ENCODE data around the gene MDFIC.

Gene MDFIC

DNA sequence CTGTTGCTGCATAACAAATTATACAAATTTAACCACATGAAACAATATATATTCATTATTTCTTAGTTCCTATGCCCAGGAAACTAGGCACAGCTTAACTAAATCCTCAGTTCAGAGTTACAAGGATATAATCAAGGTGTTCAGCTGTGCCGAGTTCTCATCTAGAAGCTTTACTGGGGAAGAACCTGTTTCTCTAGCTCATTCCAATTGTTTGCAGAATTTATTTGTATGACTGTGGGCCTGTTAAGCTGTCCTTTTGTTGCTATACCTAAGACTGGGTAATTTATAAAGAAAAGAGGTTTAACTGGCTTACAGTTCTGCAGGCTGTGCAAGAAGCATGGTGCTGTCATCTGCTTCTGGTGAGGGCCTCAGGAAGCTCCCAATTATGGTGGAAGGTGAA is 21.8 kb upstream of the MDFIC start:
- H4K20me1 ChIP-seq: no peaks in the 10 kb centered on the region
- TF ChIP-seq Cebpa-rat (IDR thresholded peaks at IDR 0.05): no peak
- no peaks in the 10 kb centered on the region for H3K9me3 ChIP-seq (replicated peaks in 1 of 11)
- no peak overlapping the region for H3K27ac ChIP-seq
- H3K4me2 ChIP-seq: no peak overlapping the region
- H3K4me3 ChIP-seq: no peak overlapping the region
- H3K9ac ChIP-seq: no peak overlapping the region
- no peaks in the 10 kb centered on the region for H3K36me3 ChIP-seq
- H3K4me1 ChIP-seq: no peaks in the 10 kb centered on the region
- no peaks in the 10 kb centered on the region for H3K27me3 ChIP-seq

DNA sequence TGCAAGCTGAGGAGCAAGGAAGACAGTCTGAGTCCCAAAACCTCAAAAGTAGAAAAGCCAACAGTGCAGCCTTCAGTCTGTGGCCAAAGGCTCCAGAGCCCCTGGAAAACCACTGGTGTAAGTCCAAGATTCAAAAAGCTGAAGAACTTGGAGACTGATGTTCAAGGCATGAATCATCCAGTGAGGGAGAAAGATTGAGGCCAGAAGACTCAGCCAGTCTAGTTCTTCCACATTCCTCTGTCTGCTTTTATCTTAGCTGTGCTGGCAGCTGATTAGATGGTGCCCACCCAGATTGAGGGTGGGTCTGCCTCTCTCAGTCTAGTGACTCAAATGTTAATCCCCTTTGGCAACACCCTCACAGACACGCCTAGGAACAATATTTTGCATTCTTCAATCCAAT is 20.1 kb upstream of the MDFIC start:
- H4K20me1 ChIP-seq: no peaks in the 10 kb centered on the region
- no peaks in the 10 kb centered on the region for H3K36me3 ChIP-seq
- no peak overlapping the region for H3K27ac ChIP-seq
- no peaks in the 10 kb centered on the region for H3K9me3 ChIP-seq (replicated peaks in 1 of 11)
- H3K9ac ChIP-seq: no peak overlapping the region
- no peak for TF ChIP-seq Cebpa-rat (IDR thresholded peaks at IDR 0.05)
- H3K27me3 ChIP-seq: no peaks in the 10 kb centered on the region
- no peak overlapping the region for H3K4me2 ChIP-seq
- no peak overlapping the region for H3K4me3 ChIP-seq
- no peaks in the 10 kb centered on the region for H3K4me1 ChIP-seq

- Histone ChIP-seq H3K9ac (no peak overlapping the region), H3K36me3 (no peaks in the 10 kb centered on the region), H3K4me3 (no peak overlapping the region), H3K4me1 (no peaks in the 10 kb centered on the region), H3K9me3 (replicated peaks in 1 of 11) (no peaks in the 10 kb centered on the region), H4K20me1 (no peaks in the 10 kb centered on the region), H3K27ac (no peak overlapping the region), H3K27me3 (no peaks in the 10 kb centered on the region), H3K4me2 (no peak overlapping the region)
- no peak for TF ChIP-seq Cebpa-rat (IDR thresholded peaks at IDR 0.05)
Measured at GRCh38 chr7:114903131-114903530, 18.8 kb upstream of the MDFIC start.

- H3K36me3 ChIP-seq: no peaks in the 10 kb centered on the region
- no peak overlapping the region for H3K4me2 ChIP-seq
- no peak for TF ChIP-seq Cebpa-rat (IDR thresholded peaks at IDR 0.05)
- H3K9ac ChIP-seq: no peak overlapping the region
- no peaks in the 10 kb centered on the region for H3K27me3 ChIP-seq
- no peak overlapping the region for H3K27ac ChIP-seq
- H3K4me1 ChIP-seq: no peaks in the 10 kb centered on the region
- H4K20me1 ChIP-seq: no peaks in the 10 kb centered on the region
- no peaks in the 10 kb centered on the region for H3K9me3 ChIP-seq (replicated peaks in 1 of 11)
- H3K4me3 ChIP-seq: no peak overlapping the region
Measured at GRCh38 chr7:114910787-114911186, 11.1 kb upstream of the MDFIC start.

- H3K4me3 ChIP-seq: no peak overlapping the region
- H4K20me1 ChIP-seq: no peaks in the 10 kb centered on the region
- H3K27me3 ChIP-seq: no peaks in the 10 kb centered on the region
- TF ChIP-seq Cebpa-rat (IDR thresholded peaks at IDR 0.05): no peak
- H3K9ac ChIP-seq: no peak overlapping the region
- no peaks in the 10 kb centered on the region for H3K4me1 ChIP-seq
- H3K4me2 ChIP-seq: no peak overlapping the region
- H3K27ac ChIP-seq: no peak overlapping the region
- H3K9me3 ChIP-seq (replicated peaks in 1 of 11): no peaks in the 10 kb centered on the region
- no peaks in the 10 kb centered on the region for H3K36me3 ChIP-seq
Measured at GRCh38 chr7:114911411-114911810, 10.5 kb upstream of the MDFIC start.

- Histone ChIP-seq H3K9me3 (replicated peaks in 1 of 11) (no peaks in the 10 kb centered on the region), H3K4me3 (no peak overlapping the region), H4K20me1 (no peaks in the 10 kb centered on the region), H3K27ac (no peak overlapping the region), H3K36me3 (no peaks in the 10 kb centered on the region), H3K4me1 (no peaks in the 10 kb centered on the region), H3K27me3 (no peaks in the 10 kb centered on the region), H3K9ac (no peak overlapping the region), H3K4me2 (no peak overlapping the region)
- no peak for TF ChIP-seq Cebpa-rat (IDR thresholded peaks at IDR 0.05)
Measured at GRCh38 chr7:114916261-114916892, 5.5 kb upstream of the MDFIC start.

GRCh38 chr7:114917211-114917839 is 4.6 kb upstream of the MDFIC start:
- Histone ChIP-seq H3K4me1 (no peaks in the 10 kb centered on the region), H3K9ac (no peak overlapping the region), H3K27me3 (no peaks in the 10 kb centered on the region), H3K9me3 (replicated peaks in 1 of 11) (peaks cover 5 to 9% (median 6%) of the 10 kb centered on the region in 11 experiments), H3K36me3 (no peaks in the 10 kb centered on the region), H3K4me3 (no peak overlapping the region), H3K27ac (no peak overlapping the region), H3K4me2 (no peak overlapping the region), H4K20me1 (no peaks in the 10 kb centered on the region)
- TF ChIP-seq Cebpa-rat (IDR thresholded peaks at IDR 0.05): no peak

DNA sequence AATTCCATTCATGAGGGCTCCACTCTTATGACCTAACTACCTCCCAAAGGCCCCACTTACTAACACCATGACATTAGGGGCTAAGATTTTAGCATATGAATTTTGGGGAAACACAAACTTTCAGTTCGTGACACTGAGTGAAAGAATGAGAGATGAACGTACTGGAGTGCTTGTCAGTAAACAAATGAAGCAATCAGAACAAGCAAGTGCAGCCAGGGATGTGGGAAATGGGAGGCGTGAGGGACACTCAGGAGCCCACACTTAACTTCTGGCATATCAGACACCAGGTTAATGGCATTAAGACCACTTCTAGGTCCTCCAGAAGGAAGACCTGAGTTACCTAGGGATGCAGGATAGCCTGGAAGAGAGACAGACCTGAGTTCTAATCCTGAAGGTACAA is 2.3 kb upstream of the MDFIC start:
- Histone ChIP-seq H3K27ac (no peak overlapping the region), H3K4me3 (no peak overlapping the region), H3K4me1 (peaks cover 0 to 6% (median 0%) of the 10 kb centered on the region in 10 experiments; a peak in 1 of 20 replicates), H3K27me3 (no peaks in the 10 kb centered on the region), H3K4me2 (no peak overlapping the region), H3K9ac (no peak overlapping the region), H4K20me1 (no peaks in the 10 kb centered on the region), H3K36me3 (no peaks in the 10 kb centered on the region), H3K9me3 (replicated peaks in 1 of 11) (peaks cover 10 to 19% (median 14%) of the 10 kb centered on the region in 11 experiments)
- no peak for TF ChIP-seq Cebpa-rat (IDR thresholded peaks at IDR 0.05)

- no peak overlapping the region for H3K4me3 ChIP-seq
- H3K9ac ChIP-seq: no peak overlapping the region
- H3K9me3 ChIP-seq (replicated peaks in 1 of 11): peaks cover 10 to 19% (median 14%) of the 10 kb centered on the region in 11 experiments
- no peaks in the 10 kb centered on the region for H3K27me3 ChIP-seq
- H3K4me1 ChIP-seq: peaks cover 0 to 6% (median 0%) of the 10 kb centered on the region in 10 experiments; a peak in 1 of 20 replicates
- no peaks in the 10 kb centered on the region for H4K20me1 ChIP-seq
- H3K4me2 ChIP-seq: no peak overlapping the region
- H3K36me3 ChIP-seq: no peaks in the 10 kb centered on the region
- TF ChIP-seq Cebpa-rat (IDR thresholded peaks at IDR 0.05): no peak
- no peak overlapping the region for H3K27ac ChIP-seq
Measured at GRCh38 chr7:114921631-114922025, 266 bp upstream of the MDFIC start.
